Measurements from ENCODE around the gene WDR93.

Gene WDR93

GRCh38 chr15:89776274-89777072 lies 85.9 kb downstream of the WDR93 start, which contains the start of gene MESP2 (continued):
- TF ChIP-seq ZNF138 (tag by site-specific recombination; IDR thresholded peaks at IDR 0.05; ENCODE audit: borderline replicate concordance) (no peak), ZNF639 (tag by site-specific recombination; IDR thresholded peaks at IDR 0.05) (no peak), ZNF121 (tag by site-specific recombination; IDR thresholded peaks at IDR 0.05) (no peak), ZNF26 (tag by site-specific recombination; IDR thresholded peaks at IDR 0.05) (no peak), SCRT2 (tag by site-specific recombination; IDR thresholded peaks at IDR 0.05) (peak; percentile 82), BCL11B (tag by site-specific recombination; IDR thresholded peaks at IDR 0.05; ENCODE audit: low read depth) (no peak), ZNF335 (tag by site-specific recombination; conservative IDR thresholded peaks at IDR 0.05) (peak; percentile 68), PRDM6 (tag by site-specific recombination; IDR thresholded peaks at IDR 0.05) (no peak), ZNF114 (tag by site-specific recombination; IDR thresholded peaks at IDR 0.05) (no peak), ZNF10 (tag by site-specific recombination; IDR thresholded peaks at IDR 0.05) (no peak), SCRT1 (tag by site-specific recombination; IDR thresholded peaks at IDR 0.05; ENCODE audit: borderline replicate concordance) (no peak), ZNF175 (tag by site-specific recombination; IDR thresholded peaks at IDR 0.05) (no peak), ZNF37A (tag by site-specific recombination; IDR thresholded peaks at IDR 0.05) (no peak), ZNF473 (tag by site-specific recombination; IDR thresholded peaks at IDR 0.05) (no peak), ZNF202 (tag by site-specific recombination; IDR thresholded peaks at IDR 0.05; ENCODE audit: borderline replicate concordance) (peak; percentile 94), ZNF510 (tag by site-specific recombination; IDR thresholded peaks at IDR 0.05; ENCODE audit: insufficient replicate concordance) (no peak), ZSCAN4 (tag by site-specific recombination; IDR thresholded peaks at IDR 0.05) (no peak), GLIS2 (tag by site-specific recombination; IDR thresholded peaks at IDR 0.05) (peak; percentile 38; the same call in 1 of the 2 replicates), ZNF19 (tag by site-specific recombination; IDR thresholded peaks at IDR 0.05; ENCODE audit: low read depth) (no peak), ZNF366 (tag by site-specific recombination; conservative IDR thresholded peaks at IDR 0.05) (no peak), PRDM2 (tag by site-specific recombination; IDR thresholded peaks at IDR 0.05; ENCODE audit: borderline replicate concordance) (no peak), PATZ1 (tag by site-specific recombination; IDR thresholded peaks at IDR 0.05) (no peak), ZNF571 (tag by site-specific recombination; IDR thresholded peaks at IDR 0.05) (no peak), KLF9 (tag by site-specific recombination; IDR thresholded peaks at IDR 0.05; ENCODE audit: low read depth) (no peak), ZNF530 (tag by site-specific recombination; IDR thresholded peaks at IDR 0.05; ENCODE audit: low read depth) (no peak), ZBTB8A (tag by site-specific recombination; IDR thresholded peaks at IDR 0.05) (peak; percentile 47; the same call in 1 of the 2 replicates)
